Measurements from ENCODE around the gene IPO11.

The IPO11 gene

GRCh38 chr5:62522811-62523210 lies 110.2 kb downstream of the IPO11 start:
- H3K4me3 ChIP-seq (ENCODE audit: low read depth, low read length), result no peak overlapping the region
- DNase-seq (ENCODE audit: low read depth), result no peak
- no peak for TF ChIP-seq CTCF (IDR thresholded peaks at IDR 0.05; ENCODE audit: control insufficient read depth, extremely low read depth, insufficient read depth)

DNA sequence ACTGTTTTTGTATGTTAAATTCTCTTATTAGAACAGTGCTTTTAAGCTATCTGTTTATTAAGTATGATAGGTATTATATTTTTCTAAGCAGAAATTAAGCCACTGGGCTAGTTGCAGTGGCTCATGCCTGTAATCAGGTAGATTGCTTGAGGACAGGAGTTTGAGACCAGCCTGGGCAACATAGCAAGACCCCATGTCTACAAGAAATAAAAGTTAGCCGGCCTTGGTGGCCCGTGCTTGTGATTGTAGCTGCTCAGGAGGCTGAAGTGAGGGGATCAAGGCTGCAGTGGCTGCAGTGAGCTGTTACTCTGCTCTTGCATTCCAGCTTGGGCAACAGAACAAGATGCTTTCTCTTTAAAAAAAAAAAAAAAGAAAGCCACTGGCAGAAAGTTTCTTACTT lies 121.0 kb downstream of the IPO11 start:
- H3K4me3 ChIP-seq (ENCODE audit: low read depth, low read length), result no peak overlapping the region
- no peak for DNase-seq (ENCODE audit: low read depth)
- no peak for TF ChIP-seq CTCF (IDR thresholded peaks at IDR 0.05; ENCODE audit: control insufficient read depth, extremely low read depth, insufficient read depth)

GRCh38 chr5:62534461-62535236 lies 122.1 kb downstream of the IPO11 start:
- TF ChIP-seq CTCF (IDR thresholded peaks at IDR 0.05; ENCODE audit: control insufficient read depth, extremely low read depth, insufficient read depth), result no peak
- no peak for DNase-seq (ENCODE audit: low read depth)
- H3K4me3 ChIP-seq (ENCODE audit: low read depth, low read length), result no peak overlapping the region

GRCh38 chr5:62536232-62536631 lies 123.7 kb downstream of the IPO11 start:
- TF ChIP-seq CTCF (IDR thresholded peaks at IDR 0.05; ENCODE audit: control insufficient read depth, extremely low read depth, insufficient read depth), result no peak
- no peak for DNase-seq (ENCODE audit: low read depth)
- no peak overlapping the region for H3K4me3 ChIP-seq (ENCODE audit: low read depth, low read length)

DNA sequence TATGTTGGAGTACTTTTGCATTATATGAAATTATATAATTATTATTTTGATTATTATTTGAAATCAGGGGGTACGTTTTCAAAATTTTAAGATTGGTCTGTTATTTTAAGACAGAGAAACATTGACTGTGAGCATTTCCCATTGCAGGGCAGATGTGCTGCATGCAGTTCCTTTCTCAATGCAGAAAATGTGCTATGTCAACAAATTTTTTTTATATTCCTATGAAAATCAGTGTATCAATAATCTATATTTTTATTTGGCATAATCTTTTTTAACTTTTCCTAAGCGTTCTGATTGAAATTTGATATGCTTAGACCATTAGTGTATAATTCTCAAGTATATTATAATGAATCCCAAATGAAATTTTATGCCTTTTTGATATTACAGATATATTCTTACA lies 124.2 kb downstream of the IPO11 start:
- H3K4me3 ChIP-seq (ENCODE audit: low read depth, low read length), result no peak overlapping the region

DNA sequence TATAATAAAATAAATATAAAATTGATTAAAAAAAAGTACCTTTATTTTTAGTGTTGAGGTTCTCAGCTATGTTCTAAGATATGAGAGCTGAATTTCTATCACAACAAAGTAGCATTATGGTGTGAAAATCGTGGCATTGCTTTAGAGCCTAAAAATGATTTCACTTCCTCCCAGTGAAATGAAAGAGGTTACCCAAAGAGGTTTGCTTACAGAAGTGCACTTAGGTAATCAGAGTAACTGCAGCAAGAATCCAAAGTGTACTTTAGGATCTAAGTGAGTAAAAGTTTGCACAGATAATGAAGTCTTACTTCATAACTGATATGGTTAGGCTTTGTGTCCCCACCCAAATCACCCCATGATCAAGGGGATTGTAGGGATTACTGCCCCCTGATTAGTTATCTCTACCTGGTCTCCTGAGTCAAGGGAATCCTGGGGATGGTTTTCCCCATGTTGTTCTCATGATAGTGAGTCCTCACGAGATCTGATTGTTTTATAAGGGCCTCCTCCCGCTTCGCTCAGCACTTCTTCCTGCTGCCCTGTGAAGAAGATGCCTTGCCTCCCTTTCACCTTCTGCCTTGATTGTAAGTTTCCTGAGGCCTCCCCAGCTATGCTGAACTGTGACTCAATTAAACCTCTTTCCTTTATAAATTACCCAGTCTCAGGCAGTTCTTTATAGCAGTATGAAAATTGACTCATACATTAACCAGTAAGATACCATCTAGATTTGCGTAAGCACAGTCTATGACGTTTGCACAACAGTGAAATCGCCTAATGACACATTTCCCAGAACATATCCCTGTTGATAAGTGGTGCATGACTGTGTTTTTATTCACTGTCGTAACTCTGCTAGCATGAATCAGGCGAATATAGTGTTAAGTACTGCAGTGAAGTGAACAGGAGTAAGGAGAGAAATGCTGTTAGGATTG lies 125.7 kb downstream of the IPO11 start:
- DNase-seq (ENCODE audit: low read depth), result no peak
- no peak overlapping the region for H3K4me3 ChIP-seq (ENCODE audit: low read depth, low read length)
- no peak for TF ChIP-seq CTCF (IDR thresholded peaks at IDR 0.05; ENCODE audit: control insufficient read depth, extremely low read depth, insufficient read depth)

More for the DNA sequence above, 124.2 kb downstream of the IPO11 start:
- DNase-seq (ENCODE audit: low read depth), result no peak
- TF ChIP-seq CTCF (IDR thresholded peaks at IDR 0.05; ENCODE audit: control insufficient read depth, extremely low read depth, insufficient read depth), result no peak
